Measurements from ENCODE around the gene P3H4.

Gene P3H4

DNA sequence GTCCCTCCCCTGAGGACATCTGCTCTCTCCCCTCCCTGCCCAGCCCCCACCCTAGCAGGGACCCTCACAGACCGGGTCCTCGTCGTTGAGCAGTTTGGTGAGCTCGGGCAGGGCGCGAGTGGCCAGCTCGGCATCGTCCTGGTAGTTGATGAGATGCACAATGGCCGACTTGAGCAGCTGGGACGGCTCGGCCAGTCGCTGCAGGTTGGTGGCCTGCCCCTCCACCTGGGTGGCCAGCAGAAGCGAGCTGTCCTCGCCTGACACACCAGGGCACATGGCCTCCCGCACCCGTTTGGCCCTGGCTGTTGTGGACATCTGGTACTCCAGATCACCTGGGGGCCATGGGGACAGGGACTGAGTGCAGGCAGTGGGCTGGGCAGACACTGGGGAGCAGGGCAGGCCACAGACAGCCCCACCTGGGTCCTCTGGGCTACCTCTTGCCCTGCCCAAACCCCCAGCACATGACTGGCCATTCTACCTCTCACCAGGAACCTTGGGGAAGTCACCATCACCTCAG, 42.3 kb downstream of the P3H4 start:
- DNase-seq = no peak

DNA sequence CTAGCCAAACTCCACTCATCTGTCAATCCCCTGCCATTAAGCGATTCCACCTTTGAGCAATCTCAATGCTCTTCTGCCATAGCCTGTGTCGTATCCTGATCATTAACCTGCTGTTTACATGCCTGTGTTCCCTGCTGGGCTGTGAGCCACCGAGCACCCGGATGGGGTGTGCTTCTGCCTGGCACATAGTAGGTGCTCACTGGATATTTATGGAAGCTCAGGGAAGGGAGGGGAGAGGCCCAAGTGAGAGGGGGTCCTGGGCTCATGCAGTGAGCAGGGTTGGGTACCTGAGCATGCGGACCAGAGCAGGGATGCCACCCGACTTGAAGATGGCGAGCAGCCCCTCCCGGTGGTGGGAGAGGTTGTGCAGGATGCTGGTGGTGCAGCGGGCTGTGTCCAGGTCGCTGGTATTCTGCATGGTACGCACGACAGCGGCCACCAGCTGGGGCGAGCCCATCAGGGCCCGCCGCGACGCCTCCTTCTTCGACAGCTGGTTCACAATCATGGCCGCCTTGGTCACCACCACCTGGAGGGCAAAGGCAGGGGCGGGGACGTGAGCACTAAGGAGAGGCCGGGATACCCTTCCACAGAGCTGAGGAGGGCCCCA, 43.0 kb downstream of the P3H4 start:
- no peak for DNase-seq

DNA sequence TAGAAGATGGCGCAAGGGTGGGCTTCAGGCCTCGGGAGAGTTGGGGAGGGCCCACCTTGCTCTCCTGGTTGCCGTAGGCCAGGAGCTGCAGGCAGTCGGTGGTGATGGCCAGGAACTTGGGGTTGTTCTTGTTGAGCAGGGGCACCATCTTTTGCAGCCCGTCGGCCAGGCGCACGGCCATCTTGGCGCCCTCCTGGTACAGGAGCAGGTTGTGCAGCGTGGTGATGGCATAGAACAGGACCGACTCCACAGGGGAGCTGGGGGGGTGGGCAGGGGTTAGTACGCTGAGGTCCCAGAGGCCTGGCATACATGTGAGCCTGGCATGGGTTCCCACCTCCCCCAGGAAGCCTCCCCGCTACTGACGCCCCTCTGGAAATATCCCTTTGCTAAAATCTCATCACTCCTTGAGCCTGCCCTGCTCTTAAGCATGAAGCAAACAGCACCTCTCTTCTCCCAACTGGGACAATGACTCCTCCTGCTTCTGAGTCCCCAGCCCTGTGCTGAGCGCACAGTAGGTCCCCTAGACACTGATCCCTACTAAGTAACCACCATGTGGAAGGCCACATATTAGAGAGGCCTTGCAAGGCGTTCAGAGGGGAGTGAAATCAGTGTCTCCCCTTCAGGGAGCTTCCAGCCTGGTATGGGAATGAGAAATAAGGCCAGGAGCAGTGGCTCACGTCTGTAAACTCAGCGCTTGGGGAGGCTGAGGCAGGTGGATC, 44.3 kb downstream of the P3H4 start:
- no peak for DNase-seq

DNA sequence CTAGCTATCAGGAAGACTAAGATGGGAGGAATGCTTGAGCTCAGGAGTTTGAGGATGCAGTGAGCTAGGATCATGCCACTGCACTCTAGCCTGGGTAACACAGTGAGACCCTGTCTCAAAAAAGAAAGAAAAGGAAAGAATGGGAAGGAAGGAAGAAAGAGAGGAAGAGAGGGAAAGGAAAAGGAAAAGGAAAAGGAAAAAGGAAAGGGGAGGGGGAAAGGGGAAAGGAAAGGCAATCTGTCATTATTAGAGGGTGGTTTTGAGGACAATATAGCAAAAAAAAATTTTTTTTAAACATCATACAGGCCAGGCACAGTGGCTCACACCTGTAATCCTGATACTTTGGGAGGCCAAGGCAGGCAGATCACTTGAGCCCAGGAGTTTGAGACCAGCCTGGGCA, 45.6 kb downstream of the P3H4 start:
- no peak for DNase-seq

DNA sequence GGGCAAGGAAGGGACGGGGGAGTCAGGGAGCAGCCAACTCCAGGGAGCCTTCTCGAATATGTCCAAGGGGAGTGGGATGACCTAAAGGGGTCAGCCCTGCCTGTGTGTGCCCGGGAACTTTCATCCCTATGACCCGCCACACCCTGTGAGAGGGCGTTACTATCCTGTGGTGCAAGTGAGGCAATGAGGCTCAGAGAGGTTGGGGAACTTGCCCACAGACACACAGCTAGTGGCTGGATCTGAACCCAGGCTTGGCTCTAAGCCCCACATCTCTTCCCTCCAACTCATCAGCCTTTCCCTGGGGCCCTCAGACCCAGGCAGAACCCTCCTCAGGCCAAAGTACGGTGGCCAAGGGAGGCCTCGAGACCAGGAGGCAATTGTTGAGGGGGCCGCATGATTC, 48.4 kb downstream of the P3H4 start:
- no peak for DNase-seq

DNA sequence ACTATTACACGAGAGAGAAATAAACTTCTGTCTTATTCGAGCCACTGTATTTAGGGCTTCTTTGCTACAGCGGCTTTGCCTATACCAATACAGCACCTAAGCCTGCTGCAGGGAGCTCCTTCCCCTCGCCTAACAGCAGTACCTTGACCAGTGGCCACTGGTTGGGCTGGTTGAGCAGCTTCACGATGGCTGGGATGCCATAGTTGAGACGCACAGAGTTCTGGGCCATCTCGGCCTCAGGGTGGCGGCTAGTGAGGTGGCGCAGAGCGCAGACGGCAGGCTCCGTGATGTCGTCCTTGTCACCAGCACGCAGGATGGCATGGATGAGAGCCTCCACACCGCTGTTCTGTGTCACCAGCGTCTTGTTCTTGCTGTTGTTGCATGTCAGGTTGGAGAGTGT, 48.9 kb downstream of the P3H4 start:
- no peak for DNase-seq

DNA sequence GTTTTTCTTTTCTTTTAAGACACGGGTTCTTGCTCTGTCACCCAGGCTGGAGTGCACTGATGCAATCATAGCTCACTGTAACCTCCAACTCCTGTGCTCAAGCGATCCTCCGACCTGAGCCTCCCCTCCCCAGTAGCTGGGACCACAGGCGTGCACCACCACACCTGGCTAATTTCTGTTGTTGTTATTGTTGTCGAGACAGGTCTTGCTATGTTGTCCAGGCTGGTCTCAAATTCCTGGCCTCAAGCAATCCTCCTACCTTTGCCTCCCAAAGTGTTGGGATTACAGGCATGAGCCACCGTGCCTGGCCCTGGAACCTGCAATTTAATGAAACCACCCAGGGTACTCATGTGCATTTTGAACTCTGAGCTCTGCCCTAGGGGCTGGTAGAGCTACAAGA, 49.4 kb downstream of the P3H4 start:
- no peak for DNase-seq

DNA sequence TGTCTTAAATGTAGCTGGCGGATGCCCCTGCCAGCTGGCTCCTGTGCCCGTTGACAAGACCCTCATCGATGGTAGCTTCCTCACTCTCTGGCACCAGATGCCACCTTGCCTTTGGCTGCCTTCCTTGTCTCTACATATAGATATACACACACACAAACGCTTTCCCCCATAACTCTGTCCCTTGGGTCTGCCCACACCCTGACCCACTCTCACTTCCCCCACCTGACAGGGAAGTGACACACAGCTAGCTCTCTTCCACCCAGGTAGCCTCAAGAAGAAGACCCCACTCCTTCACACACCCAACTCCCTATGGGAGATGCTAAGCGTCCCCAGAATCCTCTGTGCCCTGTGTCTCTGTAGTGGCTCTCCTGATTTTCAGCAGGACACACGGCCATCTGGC, 50.9 kb downstream of the P3H4 start:
- no peak for DNase-seq

DNA sequence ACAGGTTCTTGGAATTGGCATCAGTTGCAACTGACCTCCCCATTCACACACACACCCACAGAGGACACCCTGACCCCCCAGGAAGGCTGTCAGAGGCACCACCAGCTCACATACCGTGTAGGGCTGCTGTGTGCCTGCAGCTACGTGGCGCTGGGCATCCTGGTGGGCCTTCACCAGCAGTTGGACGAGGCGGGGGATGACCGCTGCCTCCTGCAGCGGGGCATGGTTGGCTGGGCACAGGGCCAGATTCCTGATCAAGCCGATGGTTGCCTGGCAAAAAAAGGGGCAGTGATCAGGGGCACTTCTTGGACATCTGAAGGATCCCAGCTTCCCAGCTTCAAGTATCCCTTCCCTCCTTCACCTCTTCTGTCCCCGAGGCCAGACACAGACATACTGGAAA, 53.1 kb downstream of the P3H4 start:
- DNase-seq = no peak

DNA sequence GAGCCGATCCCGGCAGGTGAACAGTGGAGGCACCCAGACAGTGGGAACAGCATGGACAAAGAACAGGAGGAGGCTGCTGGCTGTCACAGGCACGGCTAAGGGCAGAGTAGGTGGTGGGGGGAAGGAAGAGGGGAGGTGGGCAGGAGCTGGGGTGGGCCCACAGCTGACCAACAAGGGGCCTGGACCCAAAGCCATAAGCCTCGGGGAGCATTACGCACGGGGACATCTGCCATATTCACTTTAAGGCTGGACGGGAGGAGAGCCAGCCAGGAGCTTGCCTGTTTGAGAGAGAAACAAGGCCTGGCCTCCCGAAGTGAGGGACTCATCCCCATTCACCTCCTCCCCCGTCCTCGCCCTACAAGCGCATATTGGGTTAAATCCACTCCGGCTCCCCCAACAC, 57.7 kb downstream of the P3H4 start:
- no peak for DNase-seq
